GM19238 (cell line): Measurements from ENCODE around the gene C3orf49.

ENCODE experiments used
- DNase-seq: peaks from one replicate; pipeline ENCODE4 v3.0.0; 2011; ENCODE audit warnings: low spot score; ENCODE audit not compliant: insufficient read length

C3orf49 gene

DNA sequence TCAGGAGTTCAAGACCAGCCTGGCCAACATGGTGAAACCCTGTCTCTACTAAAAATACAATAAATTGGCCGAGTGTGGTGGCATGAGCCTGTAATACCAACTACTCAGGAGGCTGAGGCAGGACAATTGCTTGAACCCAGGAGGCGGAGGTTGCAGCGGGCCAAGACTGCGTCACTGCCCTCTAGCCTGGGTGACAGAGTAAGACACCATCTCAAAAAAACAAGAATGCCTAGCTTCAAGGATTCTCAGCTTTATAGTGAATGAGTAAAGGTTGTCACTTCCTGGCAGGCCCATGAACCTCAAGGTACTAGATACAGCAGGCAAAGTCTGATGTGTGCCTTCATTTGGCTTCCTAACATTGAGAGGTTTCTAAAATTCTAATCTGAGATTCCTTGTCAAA lies 30.1 kb downstream of the C3orf49 start:
- DNase-seq: no peak

DNA sequence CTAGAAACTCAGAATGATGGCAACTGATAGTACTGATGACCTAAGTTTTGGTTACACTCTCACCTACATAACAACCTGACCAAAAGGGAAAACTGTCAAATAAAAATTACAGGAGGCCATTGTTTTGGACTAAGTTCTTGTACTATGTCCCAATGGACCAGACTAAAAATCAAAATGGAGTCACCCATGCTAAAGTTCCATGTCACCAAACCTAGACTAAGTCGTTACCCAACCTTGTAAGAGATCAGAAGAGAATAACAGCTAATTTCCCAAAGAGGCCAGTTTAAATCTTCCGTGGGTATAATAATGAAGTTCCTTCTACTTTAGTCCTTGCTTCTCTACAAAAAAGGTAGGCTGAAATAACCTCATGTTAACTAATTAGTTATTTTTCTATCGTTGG lies 32.2 kb downstream of the C3orf49 start:
- no peak for DNase-seq

DNA sequence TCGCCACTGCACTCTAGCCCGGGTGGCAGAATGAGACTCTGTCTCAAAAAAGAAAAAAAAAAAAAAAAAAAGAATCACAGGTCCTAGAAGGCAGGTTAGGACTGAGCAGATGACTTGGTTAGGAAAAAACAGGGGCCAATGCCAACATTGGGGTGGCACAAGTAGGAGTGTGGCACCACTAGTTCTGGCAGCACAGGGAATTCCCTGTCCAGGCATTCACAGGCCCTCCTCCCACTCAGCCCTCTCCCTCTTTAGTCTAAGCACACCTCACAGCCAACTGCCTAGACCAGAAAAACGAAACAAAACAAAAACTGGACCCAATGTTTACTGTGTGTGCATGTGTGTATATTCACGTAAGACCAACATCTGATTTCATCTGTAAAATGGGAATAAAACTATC lies 34.0 kb downstream of the C3orf49 start:
- no peak for DNase-seq

DNA sequence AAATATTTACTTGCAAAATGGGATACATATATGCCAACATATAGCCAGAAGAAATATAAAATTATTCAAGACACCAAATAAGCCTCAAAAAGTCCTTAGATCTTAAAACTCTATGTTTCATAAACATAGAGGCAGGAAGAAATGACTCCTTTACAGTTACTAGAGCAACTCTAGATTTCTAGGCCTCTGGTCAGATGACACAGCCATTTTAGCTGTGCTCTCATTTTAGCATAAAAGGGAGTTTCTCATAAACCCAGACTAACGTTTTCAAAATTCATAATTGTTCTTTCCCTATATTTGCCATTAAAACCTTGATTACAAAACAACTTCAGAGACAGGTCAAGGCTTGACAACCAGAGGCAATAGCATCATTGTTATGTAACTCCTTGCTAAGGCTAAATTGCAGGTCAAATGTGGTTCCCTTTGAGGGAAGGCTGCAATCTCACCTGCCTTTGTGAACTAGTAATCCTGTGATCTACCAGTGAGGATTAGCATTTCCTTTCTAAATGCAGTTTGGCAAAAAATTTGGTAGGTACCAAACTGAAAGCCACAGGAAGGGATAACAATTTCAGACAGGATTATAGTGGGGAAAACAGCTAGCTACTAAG lies 36.3 kb downstream of the C3orf49 start:
- DNase-seq: no peak

DNA sequence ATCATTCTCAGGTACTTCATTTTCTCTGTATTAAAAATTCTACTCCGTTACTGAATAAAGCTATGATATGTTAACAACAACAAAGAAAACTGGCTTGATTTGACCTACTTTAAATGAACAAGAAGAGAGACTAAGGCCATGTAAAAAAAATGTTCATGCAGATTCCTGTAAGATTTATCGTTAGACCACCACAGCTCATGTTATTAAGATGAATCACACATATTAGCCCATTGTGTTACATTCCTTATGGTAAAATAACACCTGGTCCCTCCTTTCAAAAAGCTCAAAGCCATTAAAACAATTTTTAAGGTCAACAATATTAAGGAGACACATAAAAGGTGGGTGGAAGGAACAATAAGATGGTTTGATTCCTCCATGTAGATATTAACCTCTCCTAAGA lies 38.2 kb downstream of the C3orf49 start:
- no peak for DNase-seq

DNA sequence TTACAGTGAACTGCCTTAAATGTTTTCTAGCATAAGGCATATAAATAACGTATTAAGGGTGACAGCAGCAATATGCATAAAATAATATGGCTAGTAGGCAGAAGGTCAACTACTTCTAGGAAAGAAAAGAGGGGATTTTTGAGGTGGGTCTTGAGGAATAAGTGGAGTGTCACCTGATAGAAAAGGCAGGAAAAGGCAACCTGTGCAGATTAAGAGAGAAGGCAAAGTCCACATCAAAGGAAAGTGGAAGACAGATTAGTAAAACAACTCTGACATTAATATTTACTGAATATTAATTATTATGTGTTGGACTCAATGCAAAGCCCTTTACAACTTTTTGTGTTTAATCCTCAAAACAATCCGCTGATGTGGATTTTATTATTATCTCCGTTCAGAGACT lies 41.7 kb downstream of the C3orf49 start:
- no peak for DNase-seq

DNA sequence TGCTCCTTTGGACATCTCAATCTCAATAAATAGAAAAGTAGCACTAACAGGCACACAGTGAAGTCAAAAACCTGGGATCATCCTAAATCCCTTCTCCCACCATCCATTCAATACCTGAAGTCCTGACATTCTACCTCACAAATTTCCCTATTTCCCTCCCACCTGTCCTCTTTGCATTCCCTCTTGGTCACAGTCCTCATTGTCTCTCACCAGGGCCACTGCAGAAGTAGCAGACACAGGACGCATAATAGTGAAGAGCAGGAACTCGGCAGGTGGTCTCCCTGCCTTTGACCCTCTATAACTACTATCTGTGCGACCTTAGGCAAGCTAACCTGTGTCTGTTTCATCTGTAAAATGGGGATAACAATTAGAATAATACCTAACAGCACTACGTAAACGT lies 42.2 kb downstream of the C3orf49 start:
- no peak for DNase-seq

DNA sequence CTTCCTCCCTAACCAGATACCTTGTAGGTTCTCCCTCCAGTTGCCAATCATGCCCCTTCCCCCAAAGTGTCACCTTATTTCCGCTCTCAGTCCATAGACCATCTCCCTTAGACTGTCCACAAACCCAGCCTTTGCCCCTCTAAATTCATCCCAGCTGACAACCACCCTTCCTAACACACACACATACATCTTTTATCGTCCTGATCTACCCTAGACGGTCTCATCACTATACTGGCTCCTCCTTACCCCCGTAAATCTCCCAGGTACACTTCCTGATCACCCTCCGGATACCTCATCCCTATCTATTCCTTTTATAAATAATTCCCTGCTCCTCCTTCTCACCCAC lies 43.7 kb downstream of the C3orf49 start:
- no peak for DNase-seq

DNA sequence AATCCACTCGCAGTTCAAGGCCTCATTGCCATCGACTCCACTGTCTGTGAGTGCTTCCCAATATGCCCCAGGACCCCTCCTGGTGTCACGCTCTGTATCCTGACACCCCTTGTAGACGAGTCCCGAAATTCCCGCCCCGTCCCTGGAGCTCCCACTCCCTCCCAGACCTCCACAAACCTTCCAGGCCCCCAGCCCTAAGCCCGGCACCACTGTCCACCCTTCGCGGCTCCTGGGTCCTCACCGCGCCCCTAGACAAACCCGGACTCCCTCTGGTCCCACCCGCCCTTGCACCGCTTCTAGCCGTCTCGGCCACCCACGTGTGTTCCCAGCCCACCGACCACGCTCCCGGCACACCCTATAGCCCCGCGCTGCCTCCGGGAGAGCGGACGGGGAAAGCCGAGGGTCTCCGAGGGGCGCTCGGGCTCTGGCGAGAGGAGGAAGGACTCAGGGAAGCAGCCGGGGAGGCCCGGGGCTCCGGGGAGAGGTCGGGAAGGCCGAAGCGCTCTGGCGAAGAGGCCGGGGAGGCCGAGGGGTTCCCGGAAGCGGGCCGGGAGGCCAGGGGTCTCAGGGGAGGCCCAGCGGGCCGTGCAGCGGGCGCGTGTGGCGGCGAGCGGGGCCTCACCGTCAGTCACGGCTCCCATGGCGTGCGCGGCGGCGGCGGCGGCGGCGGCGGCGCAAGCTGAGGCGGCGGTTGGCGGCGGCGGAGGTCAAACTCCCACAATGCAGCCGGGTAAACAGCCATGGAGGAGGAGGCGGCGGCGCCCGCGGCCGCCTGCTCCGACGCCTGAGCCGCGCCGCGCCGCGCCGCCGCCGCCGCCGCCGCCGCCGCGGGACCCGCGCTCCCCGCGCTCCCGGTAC lies 44.3 kb downstream of the C3orf49 start, which contains the start of the genes ATXN7 and THOC7:
ATXN7 (plus strand) TSS at position 718 of the 858 bp plus-strand sequence. CDS start 48,732 bp downstream, outside the sequence.
THOC7 (minus strand) TSS at position 656 of the 858 bp plus-strand sequence; CDS start at position 641, 15 bp downstream.
- DNase-seq: peak; percentile 51

DNA sequence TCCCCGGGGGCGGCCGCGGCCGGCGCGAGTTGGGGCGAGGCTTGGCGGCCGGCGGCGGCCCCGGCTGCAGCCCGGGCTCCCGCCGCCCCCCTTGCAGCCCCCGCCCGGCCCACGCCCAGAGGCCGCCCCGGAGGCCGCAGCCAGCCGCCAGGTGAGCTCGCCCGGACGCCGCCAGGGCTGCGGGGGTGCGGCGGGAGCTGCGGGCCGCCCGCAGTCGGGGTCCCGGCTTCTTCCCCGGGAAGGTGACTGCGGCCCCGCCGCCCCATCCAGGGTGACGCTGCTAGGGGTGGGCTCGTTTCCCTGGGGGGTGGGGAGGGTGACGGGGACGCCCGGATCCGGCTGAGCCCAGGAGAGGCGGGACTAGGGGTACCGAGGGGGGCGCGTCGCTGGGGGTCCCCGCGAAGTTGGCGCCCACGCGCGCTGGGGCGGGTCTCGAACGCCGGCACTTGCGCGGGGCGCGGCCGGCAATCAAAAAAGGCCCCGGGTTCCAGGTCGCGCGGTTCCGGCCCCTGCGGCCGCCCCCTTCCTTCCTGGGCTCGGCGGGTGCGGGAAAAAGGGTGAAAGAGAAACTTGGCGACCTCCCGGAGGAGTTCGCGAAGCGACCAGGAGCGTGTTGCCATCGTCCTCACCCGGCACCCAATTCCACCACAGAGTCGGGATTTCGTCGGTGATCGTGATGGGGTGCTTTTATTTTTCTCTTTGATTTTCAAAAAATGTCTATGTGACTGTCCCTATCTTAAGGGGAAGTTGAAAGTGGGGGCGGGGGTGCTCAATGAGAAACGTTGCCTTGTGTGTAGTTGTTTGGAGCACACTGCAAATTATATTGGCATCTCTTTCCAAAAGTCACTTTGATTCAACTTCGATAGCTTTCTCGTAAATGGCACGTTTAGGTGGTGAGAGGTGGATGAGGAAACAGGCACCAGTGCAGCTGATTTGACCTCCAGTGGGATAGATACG lies 45.2 kb downstream of the C3orf49 start:
- peak; percentile 48 for DNase-seq

DNA sequence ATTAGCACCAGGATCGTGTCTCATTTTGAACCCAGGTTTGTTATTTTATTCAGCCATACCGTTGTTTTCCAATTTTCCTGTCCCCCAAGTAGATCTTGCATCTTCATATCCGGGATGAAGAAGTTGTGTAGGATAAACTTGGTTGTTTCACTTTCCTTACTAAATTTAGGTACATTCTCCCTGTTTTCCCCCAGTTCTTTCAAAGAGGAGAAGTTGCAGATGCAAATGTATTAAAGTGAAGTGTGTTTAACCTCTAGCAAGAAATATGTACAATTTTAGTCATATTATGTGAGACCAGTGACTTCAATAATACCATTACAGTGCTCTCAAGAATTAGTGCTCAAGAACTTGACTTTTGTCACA lies 45.8 kb downstream of the C3orf49 start:
- no peak for DNase-seq

DNA sequence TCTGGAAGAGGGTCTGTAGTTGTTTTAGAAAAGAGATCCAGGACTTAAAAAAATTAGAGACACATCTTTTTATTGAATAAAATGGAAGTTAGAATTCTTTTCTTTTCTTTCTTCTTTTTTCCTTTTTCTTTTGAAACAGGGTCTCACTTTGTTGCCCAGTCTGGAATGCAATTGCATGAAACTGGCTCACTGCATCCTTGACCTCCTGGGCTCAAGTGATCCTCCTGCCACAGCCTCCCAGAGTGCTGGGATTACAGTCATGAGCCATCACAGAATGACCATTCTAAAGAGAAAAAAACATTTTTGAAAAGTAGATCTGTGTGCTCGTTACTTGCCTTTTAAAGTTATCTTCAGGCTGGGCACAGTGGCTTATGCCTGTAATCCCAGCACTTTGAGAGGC lies 48.1 kb downstream of the C3orf49 start:
- DNase-seq: no peak

DNA sequence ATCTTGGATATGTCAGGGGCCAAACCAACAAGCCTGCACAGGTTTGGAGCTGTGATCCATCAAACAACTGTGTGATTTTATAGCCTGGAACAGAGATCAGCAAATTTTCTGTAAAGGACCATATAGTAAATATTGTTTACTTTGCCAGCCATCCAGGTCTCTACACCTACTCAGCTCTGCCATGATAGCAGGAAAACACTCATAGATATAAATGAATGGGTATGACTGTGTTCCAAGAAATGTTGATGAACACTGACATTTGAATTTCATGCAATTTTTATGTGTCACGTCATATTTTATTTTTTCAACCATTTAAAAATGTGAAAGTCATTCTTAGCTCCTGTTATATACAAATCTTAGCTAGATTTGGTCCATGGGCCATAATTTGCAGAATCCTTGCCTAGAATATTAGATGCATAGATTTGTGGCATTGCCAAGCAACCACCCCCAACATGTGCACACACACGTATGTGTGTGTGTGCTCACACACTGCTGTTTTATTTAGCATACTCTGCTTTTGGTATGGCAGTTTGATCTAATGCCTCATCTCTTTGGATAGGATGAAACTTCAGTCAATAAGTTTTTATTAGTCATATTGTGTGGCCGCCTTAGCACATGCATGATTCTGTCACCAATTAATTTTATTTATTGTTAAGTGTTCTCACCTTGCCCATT lies 51.0 kb downstream of the C3orf49 start:
- no peak for DNase-seq

DNA sequence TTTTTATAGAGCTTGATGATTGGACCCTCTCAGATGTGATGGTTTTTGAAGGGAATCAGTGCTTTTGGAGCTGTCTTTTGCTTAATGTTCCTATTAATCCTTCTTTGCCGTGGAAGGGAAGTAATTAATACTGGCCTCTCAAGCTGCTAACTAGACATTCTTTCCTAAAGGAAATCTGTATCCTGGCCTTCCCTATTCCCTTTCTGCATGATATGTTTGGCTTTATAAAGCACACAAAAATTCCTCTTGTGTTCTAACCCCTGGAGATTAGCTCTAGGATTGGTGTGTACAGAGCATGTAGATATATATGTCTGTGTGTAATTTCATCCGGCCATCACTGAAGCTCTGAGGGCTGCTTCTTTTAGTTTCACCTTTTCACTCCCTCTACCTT lies 51.5 kb downstream of the C3orf49 start:
- no peak for DNase-seq

DNA sequence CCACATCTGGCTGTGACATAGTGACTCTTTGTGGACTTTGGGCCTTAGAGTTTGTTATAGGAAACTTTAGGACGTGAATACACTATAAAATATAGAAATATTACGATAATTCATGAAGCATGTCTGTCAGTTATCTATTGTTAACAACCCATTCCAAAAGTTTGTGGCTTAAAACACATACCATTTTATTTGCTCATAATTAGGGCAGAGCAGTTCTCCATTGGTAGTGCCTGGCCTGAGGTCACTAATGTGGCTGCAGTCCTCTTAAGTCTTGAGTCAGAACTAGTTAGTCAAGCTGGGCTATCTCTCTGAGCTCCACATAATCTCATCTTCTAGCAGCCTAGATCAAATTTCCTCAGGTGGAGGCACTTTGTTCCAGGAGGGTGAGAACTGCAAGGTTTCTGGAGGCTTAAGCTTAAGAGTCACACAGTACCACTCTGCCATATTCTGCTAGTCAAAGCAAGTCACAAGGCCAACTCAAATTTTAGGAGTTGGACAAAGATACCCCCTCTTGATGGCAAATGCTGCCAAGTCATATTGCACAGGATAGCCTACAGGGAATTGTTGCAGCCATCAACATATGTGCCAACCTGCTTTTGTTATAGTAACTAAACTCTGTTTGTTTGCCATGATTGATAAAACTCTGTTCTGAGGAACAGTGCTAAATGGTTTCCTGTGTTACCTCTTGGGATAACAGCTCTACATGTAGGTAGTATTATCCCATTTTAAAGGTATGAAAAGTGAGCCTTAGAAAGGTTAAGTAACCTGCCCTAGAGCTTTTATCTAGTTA lies 53.2 kb downstream of the C3orf49 start:
- no peak for DNase-seq

DNA sequence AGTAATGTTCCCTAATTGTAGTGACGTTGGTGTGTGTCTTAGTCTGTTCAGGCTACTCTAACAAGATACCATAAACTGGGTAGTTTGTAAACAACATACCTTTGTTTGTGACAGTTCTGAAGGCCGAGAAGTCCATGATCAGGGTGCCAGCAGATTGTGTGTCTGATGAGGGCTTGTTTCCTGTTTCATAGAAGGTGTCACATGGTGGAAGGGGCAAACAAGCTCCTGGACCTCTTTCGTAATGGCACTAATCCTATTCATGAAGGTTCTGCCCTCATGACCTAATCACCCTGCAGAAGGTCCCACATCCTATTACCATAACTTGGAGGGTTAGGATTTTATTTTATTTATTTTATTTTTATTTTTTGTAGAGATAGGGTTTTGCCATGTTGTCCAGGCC lies 55.7 kb downstream of the C3orf49 start:
- no peak for DNase-seq

DNA sequence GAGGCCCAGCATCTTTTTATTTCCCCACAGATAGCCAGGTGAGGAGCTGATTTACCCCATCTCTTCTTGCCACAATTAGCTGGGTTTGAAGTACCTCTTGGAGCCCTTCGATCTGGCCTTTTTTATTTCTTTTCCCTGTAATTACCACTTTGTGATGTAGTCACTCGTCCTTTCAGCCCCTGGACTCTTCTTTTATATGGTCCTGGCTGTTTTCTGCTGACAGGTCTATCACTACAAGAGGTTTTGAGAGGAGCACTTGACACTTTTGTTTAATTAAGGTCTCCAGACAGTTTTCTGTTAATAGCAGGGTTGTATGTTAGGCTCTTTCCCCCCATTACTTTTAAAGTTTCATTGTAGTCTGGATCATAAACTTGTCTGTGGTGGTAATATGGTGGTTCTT lies 56.4 kb downstream of the C3orf49 start:
- DNase-seq: no peak

DNA sequence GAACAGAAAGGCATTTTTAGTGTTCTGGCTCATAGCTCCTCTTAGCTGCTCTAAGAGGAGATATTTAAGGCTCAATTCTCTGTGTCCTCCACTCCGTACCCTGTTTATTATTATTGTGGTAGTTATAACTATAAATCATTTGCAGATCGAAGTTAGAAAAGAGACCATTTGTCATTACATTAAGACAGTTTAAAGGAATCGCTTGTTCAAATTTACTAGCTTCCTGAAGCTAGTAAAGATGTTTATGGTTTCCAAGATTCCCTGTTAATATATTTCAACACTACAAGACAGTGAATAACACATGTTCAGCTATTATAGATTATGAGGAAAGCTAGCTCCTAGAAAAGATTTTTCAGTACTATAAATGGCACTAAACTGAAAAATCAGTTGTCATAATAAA lies 57.2 kb downstream of the C3orf49 start:
- DNase-seq: no peak

DNA sequence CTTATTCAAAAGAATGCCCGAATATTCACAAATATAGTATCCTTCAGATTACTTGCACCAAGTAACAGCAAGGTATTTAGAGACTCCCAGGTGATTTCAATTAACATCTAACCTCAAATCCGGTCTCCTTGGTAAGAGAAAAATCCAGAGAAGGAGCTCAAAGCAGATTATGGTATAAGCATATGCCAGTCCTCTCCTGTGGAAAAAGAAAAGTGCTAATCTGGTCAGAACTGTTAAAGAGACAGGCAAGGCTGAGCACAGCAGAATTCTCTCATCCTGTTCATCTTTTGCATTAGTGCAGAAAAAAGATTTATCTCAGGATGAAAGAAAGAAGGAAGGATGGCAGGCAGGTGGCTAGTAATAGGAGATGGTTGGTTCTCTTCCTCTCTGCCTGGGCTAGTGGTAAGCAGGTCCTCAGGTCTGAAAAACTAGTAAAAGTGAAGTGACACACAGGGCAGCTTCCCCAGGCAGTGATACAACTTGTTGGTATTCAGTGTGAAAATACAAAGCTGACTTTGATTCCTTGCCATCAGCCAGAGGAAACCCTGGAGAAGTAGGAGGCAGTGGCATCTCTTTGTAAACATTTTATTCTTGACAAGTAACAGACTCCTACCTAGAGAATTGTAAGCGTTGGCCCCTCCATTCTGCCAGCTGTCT lies 58.8 kb downstream of the C3orf49 start:
- DNase-seq: no peak
